Bronchial epithelial cell (primary cell): ENCODE measurements around the gene COX19. TPM values are rescaled to one million over a fixed set of nuclear protein-coding genes. Genes with fewer than 3 reads are reported as not detected.

Source experiments
- DNase-seq: peaks from one replicate; pipeline ENCODE4 v3.0.0-alpha.2; 2010; ENCODE audit warnings: low read depth
- FAIRE-seq: peaks from 2 replicates; lab custom pipeline; 2011; peaks lifted over from hg19 to GRCh38; lab: Jason Lieb, UNC
- H3K27me3 ChIP-seq: 2 replicates; pipeline ENCODE4 v1.5.1; 2011; ENCODE audit warnings: low read length; ENCODE audit not compliant: control insufficient read depth, insufficient read depth
- H3K36me3 ChIP-seq: 2 replicates; pipeline ENCODE4 v1.5.1; 2011; ENCODE audit warnings: low read length; ENCODE audit not compliant: control insufficient read depth, insufficient read depth
- H3K4me3 ChIP-seq: 2 replicates; pipeline ENCODE4 v1.5.1; 2011; ENCODE audit warnings: mild to moderate bottlenecking, low read depth, low read length, control low read depth
- total RNA-seq: library from RNA; depleted of rRNA; stranded (reverse); fragments of >200 nt; gene quantifications from 2 replicates; pipeline ENCODE4 v1.2.1, GENCODE V29; 2014
- TF ChIP-seq, protein P1 (sequence below): IDR thresholded peaks from 2 replicates; pipeline ENCODE4 v1.5.1; 2011; ENCODE audit warnings: mild to moderate bottlenecking, moderate library complexity, low read length, control low read depth, inconsistent platforms; ENCODE audit not compliant: insufficient read depth, severe bottlenecking

The COX19 gene
- total RNA-seq, 1 donor from 2014 or later, result 12.9 TPM

DNA sequence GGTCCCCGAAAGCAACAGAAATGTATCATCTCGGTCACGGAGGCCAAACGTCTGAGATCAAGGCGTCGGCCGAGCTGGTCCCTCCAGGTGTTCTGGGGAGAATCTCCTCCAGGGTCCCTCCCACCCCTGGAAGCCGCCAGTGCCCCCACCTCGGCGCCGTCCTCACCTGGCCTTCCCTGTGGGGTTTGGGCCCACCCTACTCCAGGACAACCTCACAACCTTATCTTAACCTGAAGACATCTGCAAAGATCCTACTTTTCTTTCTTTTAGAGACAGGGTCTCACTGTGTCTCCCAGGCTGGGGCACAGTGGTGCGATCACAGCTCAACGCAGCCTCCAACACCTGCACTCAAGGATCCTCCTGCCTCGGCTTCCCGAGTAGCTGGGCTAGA, 54.3 kb downstream of the COX19 start:
- TF ChIP-seq, protein P1, sequence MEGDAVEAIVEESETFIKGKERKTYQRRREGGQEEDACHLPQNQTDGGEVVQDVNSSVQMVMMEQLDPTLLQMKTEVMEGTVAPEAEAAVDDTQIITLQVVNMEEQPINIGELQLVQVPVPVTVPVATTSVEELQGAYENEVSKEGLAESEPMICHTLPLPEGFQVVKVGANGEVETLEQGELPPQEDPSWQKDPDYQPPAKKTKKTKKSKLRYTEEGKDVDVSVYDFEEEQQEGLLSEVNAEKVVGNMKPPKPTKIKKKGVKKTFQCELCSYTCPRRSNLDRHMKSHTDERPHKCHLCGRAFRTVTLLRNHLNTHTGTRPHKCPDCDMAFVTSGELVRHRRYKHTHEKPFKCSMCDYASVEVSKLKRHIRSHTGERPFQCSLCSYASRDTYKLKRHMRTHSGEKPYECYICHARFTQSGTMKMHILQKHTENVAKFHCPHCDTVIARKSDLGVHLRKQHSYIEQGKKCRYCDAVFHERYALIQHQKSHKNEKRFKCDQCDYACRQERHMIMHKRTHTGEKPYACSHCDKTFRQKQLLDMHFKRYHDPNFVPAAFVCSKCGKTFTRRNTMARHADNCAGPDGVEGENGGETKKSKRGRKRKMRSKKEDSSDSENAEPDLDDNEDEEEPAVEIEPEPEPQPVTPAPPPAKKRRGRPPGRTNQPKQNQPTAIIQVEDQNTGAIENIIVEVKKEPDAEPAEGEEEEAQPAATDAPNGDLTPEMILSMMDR, result no peak
- no peaks in the 10 kb centered on the region for H3K27me3 ChIP-seq
- no peaks in the 10 kb centered on the region for H3K36me3 ChIP-seq
- DNase-seq (no peak), FAIRE-seq (no peak)
- no peak overlapping the region for H3K4me3 ChIP-seq

DNA sequence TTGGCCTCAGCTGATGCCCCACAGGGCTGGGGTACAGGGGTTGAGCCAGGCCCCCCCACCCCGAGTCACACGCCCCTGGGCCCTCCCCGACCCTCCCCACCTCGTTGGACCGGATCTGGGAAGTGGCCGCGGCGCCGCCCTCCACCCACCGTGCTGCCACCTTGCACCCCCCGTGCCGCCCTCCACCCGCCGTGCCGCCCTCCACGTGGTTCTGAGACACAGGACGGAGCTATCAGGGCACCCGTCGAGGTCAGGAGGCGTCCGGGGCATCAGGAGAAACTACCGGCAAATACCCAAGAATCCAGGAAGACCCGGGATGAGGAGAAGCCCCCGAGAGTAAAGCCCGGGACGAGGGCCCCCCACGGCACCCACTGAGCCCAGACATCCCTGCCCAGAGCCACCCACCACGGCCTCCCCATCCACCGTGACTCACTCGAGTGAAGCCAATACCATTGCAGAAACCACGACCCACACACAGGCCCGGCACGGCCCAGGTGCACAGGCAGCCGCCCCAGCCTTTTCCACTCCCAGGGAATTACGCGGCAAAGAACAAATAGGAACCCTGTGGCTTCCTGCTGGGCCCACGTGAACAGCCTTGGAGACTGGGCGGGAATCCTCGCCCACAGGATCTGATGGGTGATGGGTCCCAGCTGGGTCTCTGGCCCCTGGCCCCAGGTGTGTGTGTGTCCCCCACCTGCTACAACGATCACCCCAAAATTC, 54.8 kb downstream of the COX19 start:
- no peak overlapping the region for H3K4me3 ChIP-seq
- DNase-seq (no peak), FAIRE-seq (no peak)
- no peaks in the 10 kb centered on the region for H3K36me3 ChIP-seq
- TF ChIP-seq, protein P1, result no peak
- no peaks in the 10 kb centered on the region for H3K27me3 ChIP-seq

DNA sequence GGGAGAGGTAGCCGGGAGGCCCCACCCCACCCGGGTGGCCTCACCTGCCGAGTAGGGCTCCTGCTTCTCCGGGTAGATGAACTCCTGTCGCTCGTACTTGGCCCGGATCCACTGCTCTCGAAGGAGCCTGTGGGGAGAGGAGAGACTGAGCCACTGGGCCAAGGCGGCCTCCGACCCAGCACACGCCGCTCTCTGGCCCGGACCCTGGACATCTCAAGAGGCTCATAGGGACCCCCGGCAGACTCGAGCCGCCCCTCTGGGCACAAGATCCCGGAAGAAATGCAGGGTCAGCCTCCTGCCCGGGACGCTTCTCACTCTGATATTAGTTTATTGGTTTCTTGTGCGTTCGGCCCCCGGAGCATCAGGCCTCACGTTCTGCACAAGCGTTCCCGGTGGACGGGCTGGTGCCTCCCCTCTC, 55.4 kb downstream of the COX19 start:
- H3K4me3 ChIP-seq, result no peak overlapping the region
- H3K36me3 ChIP-seq, result no peaks in the 10 kb centered on the region
- no peaks in the 10 kb centered on the region for H3K27me3 ChIP-seq
- no peak for FAIRE-seq
- no peak for DNase-seq
- TF ChIP-seq, protein P1, result no peak

DNA sequence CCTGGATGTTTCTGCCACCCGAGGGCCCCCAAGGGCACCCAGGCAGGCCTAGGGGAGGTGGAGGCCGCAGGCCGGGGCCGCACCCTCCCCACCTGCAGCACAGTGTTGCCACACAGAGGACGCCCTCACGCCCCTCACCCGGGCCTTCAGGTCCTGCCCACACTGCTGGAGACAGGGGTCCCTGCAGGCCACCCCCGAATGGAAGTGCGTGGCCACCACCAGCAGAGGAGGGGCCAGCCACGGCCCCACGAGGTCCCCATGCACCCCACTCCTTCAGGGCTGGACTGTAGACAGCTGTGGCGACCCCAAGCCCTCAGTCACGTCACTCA, 56.3 kb downstream of the COX19 start:
- no peak for FAIRE-seq

DNA sequence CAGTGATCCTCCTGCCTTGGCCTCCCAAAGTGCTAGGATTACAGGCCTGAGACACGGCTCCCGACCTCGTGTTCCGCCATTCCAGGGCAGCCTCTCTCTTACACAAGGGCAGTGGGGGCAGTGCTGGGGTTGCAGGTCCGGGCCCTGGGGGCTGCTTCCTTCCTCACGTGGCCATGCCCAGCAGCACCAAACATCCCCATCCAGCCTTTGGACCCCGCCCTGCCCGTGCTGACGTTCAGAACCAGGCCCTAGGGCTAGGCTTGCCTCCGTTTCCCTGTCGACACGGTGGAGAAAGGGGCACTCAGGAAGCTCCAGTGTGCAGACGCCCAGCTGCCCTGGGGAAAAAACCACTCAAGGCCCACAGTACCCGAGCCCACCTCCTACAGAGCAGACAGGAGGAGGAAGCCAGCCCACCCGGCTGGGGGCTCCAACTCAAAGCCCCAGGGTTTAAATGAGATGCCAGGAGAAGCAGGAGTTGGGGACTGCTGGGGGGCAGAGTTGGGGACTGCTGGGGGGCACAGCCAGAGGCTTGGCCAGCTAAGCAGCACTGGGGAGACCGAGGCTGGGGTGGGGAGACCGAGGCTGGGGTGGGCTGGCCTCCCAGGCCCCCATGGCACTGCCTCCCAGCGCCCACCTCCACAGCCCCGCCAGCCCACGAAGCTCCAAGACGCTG, 56.8 kb downstream of the COX19 start:
- DNase-seq (no peak), FAIRE-seq (no peak)
- no peak overlapping the region for H3K4me3 ChIP-seq
- TF ChIP-seq, protein P1, result no peak
- no peaks in the 10 kb centered on the region for H3K27me3 ChIP-seq
- no peaks in the 10 kb centered on the region for H3K36me3 ChIP-seq

More for the DNA sequence above, 56.3 kb downstream of the COX19 start:
- TF ChIP-seq, protein P1, result no peak
- Histone ChIP-seq H3K36me3 (no peaks in the 10 kb centered on the region), H3K27me3 (no peaks in the 10 kb centered on the region), H3K4me3 (no peak overlapping the region)
- DNase-seq, result no peak

DNA sequence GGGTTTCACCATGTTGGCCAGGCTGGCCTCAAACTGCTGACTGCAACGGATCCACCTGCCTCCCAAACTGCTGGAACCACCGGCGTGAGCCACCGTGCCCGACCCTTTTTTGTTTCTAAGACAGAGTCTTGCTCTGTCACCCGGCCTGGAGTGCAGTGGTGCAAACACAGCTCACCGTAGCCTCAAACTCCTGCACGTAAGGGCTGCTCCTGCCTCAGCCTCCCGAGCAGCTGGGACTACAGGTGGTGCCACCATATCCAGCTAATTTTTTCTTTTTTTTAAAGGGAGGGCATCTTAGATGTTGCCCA, 57.3 kb downstream of the COX19 start:
- TF ChIP-seq, protein P1, result no peak

More for the DNA sequence above, 57.3 kb downstream of the COX19 start:
- Histone ChIP-seq H3K4me3 (no peak overlapping the region), H3K36me3 (no peaks in the 10 kb centered on the region), H3K27me3 (no peaks in the 10 kb centered on the region)
- FAIRE-seq (no peak), DNase-seq (no peak)
